Panc1 (cell line): ENCODE results near the gene OMP. TPM values are rescaled to one million over a fixed set of nuclear protein-coding genes. Genes with fewer than 3 reads are reported as not detected.

Source experiments
- ATAC-seq: fragments of 200-7000 bp; cut with Tn5 transposase; 2 replicates; pipeline ENCODE4 v1.9.1; 2020; ENCODE audit warnings: mild to moderate bottlenecking, moderate library complexity
- BruUV-seq: library from RNA; stranded (reverse); fragments of 400-500 nt; replicated peaks from 2 replicates; lab custom pipeline; 2021; lab: Mats Ljungman, UMichigan
- CTCF ChIA-PET: fragments of 300-600 bp; sonication (Branson Sonifier 250); formaldehyde crosslinking; loops from one replicate; lab custom pipeline; 2022; ENCODE audit warnings: antibody characterized with exemption; lab: Charles Lee
- POLR2A ChIA-PET: fragments of 300-600 bp; sonication (Branson Sonifier 250); formaldehyde crosslinking; loops from one replicate; lab custom pipeline; 2022; ENCODE audit warnings: antibody characterized with exemption; lab: Charles Lee
- DNase-seq: peaks from one replicate; pipeline ENCODE4 v3.0.0-alpha.2; 2010; ENCODE audit warnings: low read depth, low spot score
- H3K27ac ChIP-seq: 2 replicates; pipeline ENCODE4 v1.5.1; 2011; ENCODE audit warnings: mild to moderate bottlenecking, low read length, inconsistent platforms
- H3K27me3 ChIP-seq: fragments of 200-500 bp; sonication (Bioruptor generic); 2 replicates; pipeline ENCODE4 v1.6.0; 2014; ENCODE audit warnings: low read length, inconsistent platforms; ENCODE audit not compliant: control insufficient read depth, insufficient read depth
- H3K36me3 ChIP-seq: fragments of 200-500 bp; sonication (Bioruptor generic); 2 replicates; pipeline ENCODE4 v1.5.1; 2014; ENCODE audit warnings: inconsistent platforms, mild to moderate bottlenecking, low read length, moderate library complexity; ENCODE audit not compliant: control insufficient read depth, insufficient read depth
- H3K4me1 ChIP-seq: 2 replicates; pipeline ENCODE4 v1.5.1; 2011; ENCODE audit warnings: inconsistent platforms, mild to moderate bottlenecking, low read length, moderate library complexity; ENCODE audit not compliant: control insufficient read depth, insufficient read depth
- H3K4me3 ChIP-seq, 2 experiments: 2 replicates each; pipeline ENCODE4 v1.5.1; 2011 to 2012; ENCODE audit warnings: low read depth in 2 of 2, low read length in 2 of 2, mild to moderate bottlenecking in 2 of 2, inconsistent platforms in 1 of 2, moderate library complexity in 1 of 2
- H3K9me3 ChIP-seq: fragments of 200-500 bp; sonication (Bioruptor generic); 2 replicates; pipeline ENCODE4 v1.5.1; 2014; ENCODE audit warnings: low read depth, mild to moderate bottlenecking, inconsistent platforms, low read length, moderate library complexity; ENCODE audit not compliant: control insufficient read depth, insufficient read depth
- POLR2AphosphoS5 ChIP-seq: IDR thresholded peaks from 2 replicates; pipeline ENCODE4 v1.6.1; 2012; ENCODE audit warnings: mild to moderate bottlenecking, low read depth, low read length, moderate library complexity
- REST ChIP-seq, 2 experiments: IDR thresholded peaks; 2 replicates each; pipeline ENCODE4 v1.6.1; 2011 to 2012; ENCODE audit warnings: low read depth in 2 of 2, control low read depth in 1 of 2, low read length in 1 of 2, mild to moderate bottlenecking in 1 of 2, moderate library complexity in 1 of 2; ENCODE audit not compliant: insufficient read depth in 1 of 2
- SIN3A ChIP-seq: IDR thresholded peaks from 2 replicates; pipeline ENCODE4 v1.6.1; 2012; ENCODE audit warnings: low read depth, mild to moderate bottlenecking, low read length, moderate library complexity, borderline replicate concordance; ENCODE audit not compliant: insufficient read depth
- TCF7L2 ChIP-seq: IDR thresholded peaks from 2 replicates; pipeline ENCODE4 v1.6.1; 2011; ENCODE audit warnings: mild to moderate bottlenecking, low read depth, low read length, inconsistent platforms
- in situ Hi-C: cut with HindIII; loops from 2 replicates; pipeline ENCODE4 v1.10.0; 2016; ENCODE audit warnings: low sequenced_read_pairs, low pct_unique_long_range_greater_than_20kb
- intact Hi-C: fragments of 100-400 bp; cut with micrococcal nuclease; formaldehyde crosslinking; loops from one replicate; pipeline ENCODE4 v1.10.0; 2022; ENCODE audit not compliant: unreplicated experiment
- total RNA-seq: library from RNA; stranded (reverse); gene quantifications from one replicate; pipeline ENCODE4 v1.2.1, GENCODE V29; 2021; ENCODE audit not compliant: unreplicated experiment
- TF ChIP-seq, protein P1 (sequence below): fragments of 450-650 bp; IDR thresholded peaks from 2 replicates; pipeline ENCODE4 v1.5.1; 2017; ENCODE audit warnings: mild to moderate bottlenecking

Gene OMP
- total RNA-seq, 1 experiment from 2014 or later = 1.5 TPM

DNA sequence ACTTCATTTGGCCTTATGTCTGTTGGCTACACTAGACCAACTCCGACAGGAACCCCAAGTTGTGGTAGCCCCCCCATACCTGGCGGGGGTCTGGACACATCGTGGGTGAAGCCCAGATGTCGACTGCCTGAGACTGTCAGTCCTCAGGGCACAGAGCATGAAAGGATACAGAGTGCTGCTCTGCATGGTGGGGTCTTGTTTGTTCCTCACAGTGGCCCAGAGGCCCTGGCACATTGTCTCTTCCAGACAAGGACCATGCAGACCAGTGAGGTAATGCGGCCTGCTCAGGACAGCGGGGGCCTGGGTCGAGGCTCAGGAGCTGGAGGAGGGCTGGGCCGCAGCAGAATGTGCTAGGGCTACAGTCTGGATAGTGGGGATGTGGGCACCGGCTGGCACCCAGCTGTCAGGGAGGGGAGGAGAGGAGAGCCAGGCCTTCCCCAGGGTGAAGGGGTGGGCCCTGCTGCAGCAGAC is 21.2 kb upstream of the OMP start:
- Histone ChIP-seq H3K4me3 (no peak overlapping the region), H3K27me3 (no peaks in the 10 kb centered on the region), H3K4me1 (no peaks in the 10 kb centered on the region), H3K9me3 (no peaks in the 10 kb centered on the region), H3K36me3 (no peaks in the 10 kb centered on the region), H3K27ac (no peak overlapping the region)
- no TSS peak for BruUV-seq
- in situ Hi-C loops (no loop called here), intact Hi-C loops (no loop called here)
- ChIA-PET CTCF (interaction anchor here (1.5 kb wide), 1 partner anchor 10 kb away, joined by 11 read pairs; no protein-coding TSS in a partner anchor), POLR2A (no interaction called here)
- TF ChIP-seq TCF7L2 (no peak), SIN3A (no peak), POLR2AphosphoS5 (no peak), REST (IDR thresholded peaks at IDR 0.05; ENCODE audit: insufficient read depth in 1 of 2, low read depth in 2 of 2, low read length in 1 of 2) (no peak)
- TF ChIP-seq, protein P1, sequence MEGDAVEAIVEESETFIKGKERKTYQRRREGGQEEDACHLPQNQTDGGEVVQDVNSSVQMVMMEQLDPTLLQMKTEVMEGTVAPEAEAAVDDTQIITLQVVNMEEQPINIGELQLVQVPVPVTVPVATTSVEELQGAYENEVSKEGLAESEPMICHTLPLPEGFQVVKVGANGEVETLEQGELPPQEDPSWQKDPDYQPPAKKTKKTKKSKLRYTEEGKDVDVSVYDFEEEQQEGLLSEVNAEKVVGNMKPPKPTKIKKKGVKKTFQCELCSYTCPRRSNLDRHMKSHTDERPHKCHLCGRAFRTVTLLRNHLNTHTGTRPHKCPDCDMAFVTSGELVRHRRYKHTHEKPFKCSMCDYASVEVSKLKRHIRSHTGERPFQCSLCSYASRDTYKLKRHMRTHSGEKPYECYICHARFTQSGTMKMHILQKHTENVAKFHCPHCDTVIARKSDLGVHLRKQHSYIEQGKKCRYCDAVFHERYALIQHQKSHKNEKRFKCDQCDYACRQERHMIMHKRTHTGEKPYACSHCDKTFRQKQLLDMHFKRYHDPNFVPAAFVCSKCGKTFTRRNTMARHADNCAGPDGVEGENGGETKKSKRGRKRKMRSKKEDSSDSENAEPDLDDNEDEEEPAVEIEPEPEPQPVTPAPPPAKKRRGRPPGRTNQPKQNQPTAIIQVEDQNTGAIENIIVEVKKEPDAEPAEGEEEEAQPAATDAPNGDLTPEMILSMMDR = no peak
- no peak for ATAC-seq
- DNase-seq = no peak

- POLR2A ChIA-PET = interaction anchor here (0.6 kb wide), 1 partner anchor 35 kb away, joined by 7 read pairs; no protein-coding TSS in a partner anchor
- Histone ChIP-seq H3K9me3 (no peaks in the 10 kb centered on the region), H3K27me3 (no peaks in the 10 kb centered on the region), H3K36me3 (no peaks in the 10 kb centered on the region), H3K4me3 (no peak overlapping the region), H3K27ac (no peak overlapping the region), H3K4me1 (no peaks in the 10 kb centered on the region)
- BruUV-seq = no TSS peak
- peak; percentile 44; the same call in 1 of the 2 replicates for ATAC-seq
- intact Hi-C loops (no loop called here), in situ Hi-C loops (no loop called here)
- no peak for DNase-seq
- no peak for TF ChIP-seq SIN3A
- CTCF ChIA-PET = interaction anchor here (0.6 to 1.5 kb wide), 2 partner anchors 9 to 130 kb away, joined by 5 to 11 read pairs; no protein-coding TSS in a partner anchor
Measured at GRCh38 chr11:77081976-77082836, 20.4 kb upstream of the OMP start.
